ENCODE results near the gene COQ4.
A peak's percentile ranks its signal among the peaks of the same experiment; 100 is the strongest.

Gene COQ4

GRCh38 chr9:128383007-128383753, 60.5 kb downstream of the COQ4 start:
- peak; percentile 77 to 88 for DNase-seq

Data from NCI-H524 (cell line).